ENCODE data around the gene RAET1L.

- TF ChIP-seq CTCF (IDR thresholded peaks at IDR 0.05): no peak
- no peak for TF ChIP-seq POLR2A (IDR thresholded peaks at IDR 0.05)
Measured at GRCh38 chr6:149984773-149985172, 40.6 kb downstream of the RAET1L start.

Data from Peyer's patch (tissue), 4 donors.